ENCODE measurements around the gene TEAD1. TPM values are rescaled to one million over a fixed set of nuclear protein-coding genes. Genes with fewer than 3 reads are reported as not detected.

TEAD1 gene
- polyA plus RNA-seq, 1 experiment, result 79.2 TPM

- ChIA-PET CTCF (interaction anchor here (1.5 kb wide), 1 partner anchor 12 kb away, joined by 3 read pairs; no protein-coding TSS in a partner anchor), POLR2A (no interaction called here)
- no peak for TF ChIP-seq CTCF (IDR thresholded peaks at IDR 0.05; ENCODE audit: insufficient read depth, low read depth, low read length)
- no peak for DNase-seq (ENCODE audit: low read depth)
- Histone ChIP-seq H3K4me3 (ENCODE audit: low read depth, low read length) (no peak overlapping the region), H3K27me3 (ENCODE audit: control insufficient read depth, insufficient read depth, low read length) (no peaks in the 10 kb centered on the region), H3K36me3 (ENCODE audit: control insufficient read depth, insufficient read depth, low read length) (peaks cover 3% of the 10 kb centered on the region)
Measured at GRCh38 chr11:12799334-12799835, 125.2 kb downstream of the TEAD1 start.

GRCh38 chr11:12800032-12800671 lies 125.9 kb downstream of the TEAD1 start:
- CTCF ChIA-PET, result interaction anchor here (1.0 to 1.5 kb wide), 2 partner anchors 13 to 114 kb away, joined by 3 read pairs; no protein-coding TSS in a partner anchor
- no peak for TF ChIP-seq CTCF (IDR thresholded peaks at IDR 0.05; ENCODE audit: insufficient read depth, low read depth, low read length)
- POLR2A ChIA-PET, result interaction anchor here (0.9 kb wide), 1 partner anchor 14 kb away, joined by 5 read pairs; no protein-coding TSS in a partner anchor

GRCh38 chr11:12800871-12801270 lies 126.7 kb downstream of the TEAD1 start:
- no peak overlapping the region for H3K4me3 ChIP-seq (ENCODE audit: low read depth, low read length)
- no peaks in the 10 kb centered on the region for H3K27me3 ChIP-seq (ENCODE audit: control insufficient read depth, insufficient read depth, low read length)
- no peak for TF ChIP-seq CTCF (IDR thresholded peaks at IDR 0.05; ENCODE audit: insufficient read depth, low read depth, low read length)
- POLR2A ChIA-PET, result interaction anchor here (0.9 kb wide), 1 partner anchor 13 kb away, joined by 5 read pairs; no protein-coding TSS in a partner anchor
- H3K36me3 ChIP-seq (ENCODE audit: control insufficient read depth, insufficient read depth, low read length), result no peaks in the 10 kb centered on the region; the same call in 1 of the 2 replicates
- CTCF ChIA-PET, result interaction anchor here (0.8 to 1.0 kb wide), 2 partner anchors 88 to 113 kb away, joined by 3 read pairs; no protein-coding TSS in a partner anchor
- no peak for DNase-seq (ENCODE audit: low read depth)

More at GRCh38 chr11:12800032-12800671, 125.9 kb downstream of the TEAD1 start:
- Histone ChIP-seq H3K36me3 (ENCODE audit: control insufficient read depth, insufficient read depth, low read length) (no peaks in the 10 kb centered on the region; the same call in 1 of the 2 replicates), H3K4me3 (ENCODE audit: low read depth, low read length) (no peak overlapping the region), H3K27me3 (ENCODE audit: control insufficient read depth, insufficient read depth, low read length) (no peaks in the 10 kb centered on the region)
- no peak for DNase-seq (ENCODE audit: low read depth)

- Histone ChIP-seq H3K4me3 (ENCODE audit: low read depth, low read length) (no peak overlapping the region), H3K27me3 (ENCODE audit: control insufficient read depth, insufficient read depth, low read length) (no peaks in the 10 kb centered on the region), H3K36me3 (ENCODE audit: control insufficient read depth, insufficient read depth, low read length) (no peaks in the 10 kb centered on the region; the same call in 1 of the 2 replicates)
- ChIA-PET CTCF (no interaction called here), POLR2A (no interaction called here)
- TF ChIP-seq CTCF (IDR thresholded peaks at IDR 0.05; ENCODE audit: insufficient read depth, low read depth, low read length), result no peak
- DNase-seq (ENCODE audit: low read depth), result no peak
Measured at GRCh38 chr11:12801976-12802375, 127.8 kb downstream of the TEAD1 start.

- ChIA-PET CTCF (no interaction called here), POLR2A (no interaction called here)
- no peaks in the 10 kb centered on the region for H3K27me3 ChIP-seq (ENCODE audit: control insufficient read depth, insufficient read depth, low read length)
- no peaks in the 10 kb centered on the region; the same call in 1 of the 2 replicates for H3K36me3 ChIP-seq (ENCODE audit: control insufficient read depth, insufficient read depth, low read length)
- H3K4me3 ChIP-seq (ENCODE audit: low read depth, low read length), result no peak overlapping the region
- no peak for DNase-seq (ENCODE audit: low read depth)
- TF ChIP-seq CTCF (IDR thresholded peaks at IDR 0.05; ENCODE audit: insufficient read depth, low read depth, low read length), result no peak
Measured at GRCh38 chr11:12802418-12803085, 128.3 kb downstream of the TEAD1 start.

Data from BJ (cell line).